Inflammatory macrophage treated with lipopolysaccharide for 1 hour (primary cell): ENCODE measurements around the gene CBS.
"Not testable (repeated sequence)": the region's sequence is repeated elsewhere in the genome, so short reads cannot be mapped to it uniquely, and the experiment has no call there.

Experiments
- DNase-seq, 2 donors: peaks; one replicate each; pipeline ENCODE4 v3.0.0-alpha.2; 2020 to 2022

CBS gene

GRCh38 chr21:43023175-43023574, 52.5 kb downstream of the CBS start:
- no peak for DNase-seq

GRCh38 chr21:43021756-43022600, 53.7 kb downstream of the CBS start:
- DNase-seq = no peak

- DNase-seq = no peak
Observed at GRCh38 chr21:43021191-43021590, 54.4 kb downstream of the CBS start.

GRCh38 chr21:43020771-43021170, 54.9 kb downstream of the CBS start:
- DNase-seq = no peak

- DNase-seq = no peak
Observed at GRCh38 chr21:43020177-43020576, 55.5 kb downstream of the CBS start.

GRCh38 chr21:43018519-43018918, 57.1 kb downstream of the CBS start:
- DNase-seq = no peak

GRCh38 chr21:43016728-43017127, 58.9 kb downstream of the CBS start:
- no peak for DNase-seq

- DNase-seq = no peak
Observed at GRCh38 chr21:43015906-43016540, 59.6 kb downstream of the CBS start.

GRCh38 chr21:43012596-43012995, 63.0 kb downstream of the CBS start:
- DNase-seq = no peak

- no peak for DNase-seq
Observed at GRCh38 chr21:43006874-43007208, 68.8 kb downstream of the CBS start.

- DNase-seq = not testable (repeated sequence)
Observed at GRCh38 chr21:43006051-43006873, 69.4 kb downstream of the CBS start.

GRCh38 chr21:43005635-43006034, 70.0 kb downstream of the CBS start:
- DNase-seq = no peak

GRCh38 chr21:43004926-43005325, 70.7 kb downstream of the CBS start:
- no peak for DNase-seq
